ENCODE measurements around the gene CDH23. TPM values are rescaled to one million over a fixed set of nuclear protein-coding genes. Genes with fewer than 3 reads are reported as not detected.

CDH23 gene
- total RNA-seq, 1 experiment from 2014 or later = 2.9 TPM

DNA sequence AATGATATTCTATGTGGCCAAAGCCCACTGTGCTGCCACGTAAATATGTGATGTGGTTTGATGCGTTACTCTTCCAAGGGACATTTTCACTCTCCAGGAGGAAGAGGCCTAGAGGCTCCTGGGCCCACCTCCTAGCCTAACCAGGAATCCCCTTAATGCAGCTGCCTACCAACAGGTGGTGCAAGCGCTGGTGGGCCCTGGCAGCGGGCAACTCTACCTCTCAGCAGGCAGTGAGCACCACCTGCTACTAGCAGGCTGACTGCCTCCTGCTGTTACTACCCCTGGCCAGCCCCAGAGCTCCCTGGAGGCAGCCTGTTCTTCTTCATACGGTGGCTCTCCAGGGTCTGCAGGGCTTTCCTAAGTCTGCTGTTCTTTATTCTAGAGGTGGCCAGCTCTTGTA lies 62.8 kb downstream of the CDH23 start:
- TF ChIP-seq ZNF423 (CRISPR knock-in tag; IDR thresholded peaks at IDR 0.05) (peak; percentile 76), CBFB (CRISPR knock-in tag; IDR thresholded peaks at IDR 0.05; ENCODE audit: low read depth) (no peak)
- Mint-ChIP-seq H3K9me3 (no peaks in the 10 kb centered on the region), H3K36me3 (no peaks in the 10 kb centered on the region), H3K27me3 (ENCODE audit: low read depth) (no peaks in the 10 kb centered on the region), H3K27ac (no peak overlapping the region), H3K4me3 (no peak overlapping the region), H3K4me1 (no peaks in the 10 kb centered on the region)
- ChIA-PET POLR2A (no interaction called here), CTCF (interaction anchor here (0.5 to 3.2 kb wide), 9 partner anchors 15 to 248 kb away, joined by 3 to 13 read pairs (median 5); partner anchors contain the start of genes CDH23 and SLC29A3)
- peak; percentile 39; the same call in 1 of the 2 replicates for ATAC-seq
- no peak for DNase-seq (ENCODE audit: low spot score)

DNA sequence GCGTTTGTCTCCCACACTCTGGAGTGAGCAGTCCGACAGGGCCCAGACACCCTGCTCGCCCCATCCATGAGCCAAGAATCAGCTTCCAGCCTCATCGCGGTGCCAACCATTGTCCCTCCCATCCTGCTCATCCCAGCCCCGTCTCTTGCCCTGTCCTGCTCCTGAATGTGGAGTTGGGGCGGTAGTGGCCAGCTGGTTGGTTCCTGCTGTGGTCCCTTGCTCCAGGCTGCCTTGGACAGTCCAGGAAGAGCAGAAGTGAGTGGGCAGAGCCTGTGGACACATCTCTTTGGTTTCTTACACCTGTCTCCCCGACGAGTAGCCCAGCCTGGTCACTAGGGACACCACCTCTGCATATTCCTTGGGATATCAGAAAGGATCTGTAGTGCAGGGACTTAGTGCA lies 63.9 kb downstream of the CDH23 start:
- POLR2A ChIA-PET = no interaction called here
- Mint-ChIP-seq H3K27ac (no peak overlapping the region), H3K27me3 (ENCODE audit: low read depth) (no peaks in the 10 kb centered on the region), H3K9me3 (no peaks in the 10 kb centered on the region), H3K4me3 (no peak overlapping the region), H3K36me3 (no peaks in the 10 kb centered on the region), H3K4me1 (no peaks in the 10 kb centered on the region)
- ATAC-seq = peak; percentile 28; the same call in 1 of the 2 replicates
- TF ChIP-seq SMAD3 (CRISPR knock-in tag; IDR thresholded peaks at IDR 0.05; ENCODE audit: borderline replicate concordance) = no peak
- TF ChIP-seq ZNF121 (CRISPR knock-in tag; IDR thresholded peaks at IDR 0.05) = peak; percentile 60; the same call in 1 of the 2 replicates
- no peak for TF ChIP-seq JUN (CRISPR knock-in tag; IDR thresholded peaks at IDR 0.05)
- no peak for TF ChIP-seq ATF1 (CRISPR knock-in tag; IDR thresholded peaks at IDR 0.05)
- TF ChIP-seq NR2C2 (CRISPR knock-in tag; IDR thresholded peaks at IDR 0.05) = no peak
- CTCF ChIA-PET = interaction anchor here (1.1 to 3.2 kb wide), 5 partner anchors 14 to 247 kb away, joined by 4 to 13 read pairs (median 11); partner anchors contain the start of gene CDH23
- no peak for DNase-seq (ENCODE audit: low spot score)

DNA sequence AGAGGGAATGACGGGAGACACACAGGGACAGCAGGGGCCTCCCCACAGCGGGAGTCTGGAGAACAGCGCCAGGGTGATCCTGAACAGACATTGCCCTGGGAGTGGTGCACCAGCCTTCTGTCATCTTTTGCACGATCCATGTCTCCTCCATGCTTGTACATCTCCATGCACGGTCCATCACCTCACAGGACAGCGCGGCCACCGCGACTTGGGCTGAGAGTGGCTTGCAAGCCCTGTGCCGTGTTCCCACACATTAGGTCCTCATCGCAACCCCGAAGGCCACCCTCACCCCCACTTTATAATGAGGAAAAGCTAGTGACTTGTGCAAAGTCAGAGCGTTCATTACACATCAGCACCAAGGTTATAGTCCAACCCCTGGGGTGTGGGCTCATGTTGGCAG lies 64.7 kb downstream of the CDH23 start:
- ChIA-PET CTCF (interaction anchor here (1.1 to 1.2 kb wide), 2 partner anchors 65 to 77 kb away, joined by 3 to 4 read pairs; no protein-coding TSS in a partner anchor), POLR2A (no interaction called here)
- no peak overlapping the region for H3K4me3 Mint-ChIP-seq
- no peaks in the 10 kb centered on the region for H3K27me3 Mint-ChIP-seq (ENCODE audit: low read depth)
- H3K9me3 Mint-ChIP-seq = no peaks in the 10 kb centered on the region
- no peaks in the 10 kb centered on the region for H3K36me3 Mint-ChIP-seq
- TF ChIP-seq TEAD1 (CRISPR knock-in tag; IDR thresholded peaks at IDR 0.05) (no peak), JUN (CRISPR knock-in tag; IDR thresholded peaks at IDR 0.05) (no peak), PRRX2 (CRISPR knock-in tag; IDR thresholded peaks at IDR 0.05) (no peak), NR3C1 (CRISPR knock-in tag; conservative IDR thresholded peaks at IDR 0.05; ENCODE audit: low read depth) (no peak), TEAD4 (CRISPR knock-in tag; IDR thresholded peaks at IDR 0.05) (no peak), NFATC4 (CRISPR knock-in tag; IDR thresholded peaks at IDR 0.05) (no peak), ZNF423 (CRISPR knock-in tag; IDR thresholded peaks at IDR 0.05) (no peak), CREM (CRISPR knock-in tag; IDR thresholded peaks at IDR 0.05) (no peak), ETV6 (CRISPR knock-in tag; IDR thresholded peaks at IDR 0.05) (no peak), ATF1 (CRISPR knock-in tag; IDR thresholded peaks at IDR 0.05) (no peak), FOXK1 (CRISPR knock-in tag; IDR thresholded peaks at IDR 0.05) (no peak), MYBL2 (CRISPR knock-in tag; IDR thresholded peaks at IDR 0.05) (no peak), ZNF416 (CRISPR knock-in tag; IDR thresholded peaks at IDR 0.05) (no peak)
- TF ChIP-seq, protein P1, sequence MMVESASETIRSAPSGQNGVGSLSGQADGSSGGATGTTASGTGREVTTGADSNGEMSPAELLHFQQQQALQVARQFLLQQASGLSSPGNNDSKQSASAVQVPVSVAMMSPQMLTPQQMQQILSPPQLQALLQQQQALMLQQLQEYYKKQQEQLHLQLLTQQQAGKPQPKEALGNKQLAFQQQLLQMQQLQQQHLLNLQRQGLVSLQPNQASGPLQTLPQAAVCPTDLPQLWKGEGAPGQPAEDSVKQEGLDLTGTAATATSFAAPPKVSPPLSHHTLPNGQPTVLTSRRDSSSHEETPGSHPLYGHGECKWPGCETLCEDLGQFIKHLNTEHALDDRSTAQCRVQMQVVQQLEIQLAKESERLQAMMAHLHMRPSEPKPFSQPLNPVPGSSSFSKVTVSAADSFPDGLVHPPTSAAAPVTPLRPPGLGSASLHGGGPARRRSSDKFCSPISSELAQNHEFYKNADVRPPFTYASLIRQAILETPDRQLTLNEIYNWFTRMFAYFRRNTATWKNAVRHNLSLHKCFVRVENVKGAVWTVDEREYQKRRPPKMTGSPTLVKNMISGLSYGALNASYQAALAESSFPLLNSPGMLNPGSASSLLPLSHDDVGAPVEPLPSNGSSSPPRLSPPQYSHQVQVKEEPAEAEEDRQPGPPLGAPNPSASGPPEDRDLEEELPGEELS (CRISPR knock-in tag; IDR thresholded peaks at IDR 0.05) = no peak
- TF ChIP-seq, protein P2, sequence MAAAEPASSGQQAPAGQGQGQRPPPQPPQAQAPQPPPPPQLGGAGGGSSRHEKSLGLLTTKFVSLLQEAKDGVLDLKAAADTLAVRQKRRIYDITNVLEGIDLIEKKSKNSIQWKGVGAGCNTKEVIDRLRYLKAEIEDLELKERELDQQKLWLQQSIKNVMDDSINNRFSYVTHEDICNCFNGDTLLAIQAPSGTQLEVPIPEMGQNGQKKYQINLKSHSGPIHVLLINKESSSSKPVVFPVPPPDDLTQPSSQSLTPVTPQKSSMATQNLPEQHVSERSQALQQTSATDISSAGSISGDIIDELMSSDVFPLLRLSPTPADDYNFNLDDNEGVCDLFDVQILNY (CRISPR knock-in tag; IDR thresholded peaks at IDR 0.05) = no peak
- TF ChIP-seq, protein P3, sequence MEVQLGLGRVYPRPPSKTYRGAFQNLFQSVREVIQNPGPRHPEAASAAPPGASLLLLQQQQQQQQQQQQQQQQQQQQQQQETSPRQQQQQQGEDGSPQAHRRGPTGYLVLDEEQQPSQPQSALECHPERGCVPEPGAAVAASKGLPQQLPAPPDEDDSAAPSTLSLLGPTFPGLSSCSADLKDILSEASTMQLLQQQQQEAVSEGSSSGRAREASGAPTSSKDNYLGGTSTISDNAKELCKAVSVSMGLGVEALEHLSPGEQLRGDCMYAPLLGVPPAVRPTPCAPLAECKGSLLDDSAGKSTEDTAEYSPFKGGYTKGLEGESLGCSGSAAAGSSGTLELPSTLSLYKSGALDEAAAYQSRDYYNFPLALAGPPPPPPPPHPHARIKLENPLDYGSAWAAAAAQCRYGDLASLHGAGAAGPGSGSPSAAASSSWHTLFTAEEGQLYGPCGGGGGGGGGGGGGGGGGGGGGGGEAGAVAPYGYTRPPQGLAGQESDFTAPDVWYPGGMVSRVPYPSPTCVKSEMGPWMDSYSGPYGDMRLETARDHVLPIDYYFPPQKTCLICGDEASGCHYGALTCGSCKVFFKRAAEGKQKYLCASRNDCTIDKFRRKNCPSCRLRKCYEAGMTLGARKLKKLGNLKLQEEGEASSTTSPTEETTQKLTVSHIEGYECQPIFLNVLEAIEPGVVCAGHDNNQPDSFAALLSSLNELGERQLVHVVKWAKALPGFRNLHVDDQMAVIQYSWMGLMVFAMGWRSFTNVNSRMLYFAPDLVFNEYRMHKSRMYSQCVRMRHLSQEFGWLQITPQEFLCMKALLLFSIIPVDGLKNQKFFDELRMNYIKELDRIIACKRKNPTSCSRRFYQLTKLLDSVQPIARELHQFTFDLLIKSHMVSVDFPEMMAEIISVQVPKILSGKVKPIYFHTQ (CRISPR knock-in tag; IDR thresholded peaks at IDR 0.05) = no peak
- TF ChIP-seq, protein P4, sequence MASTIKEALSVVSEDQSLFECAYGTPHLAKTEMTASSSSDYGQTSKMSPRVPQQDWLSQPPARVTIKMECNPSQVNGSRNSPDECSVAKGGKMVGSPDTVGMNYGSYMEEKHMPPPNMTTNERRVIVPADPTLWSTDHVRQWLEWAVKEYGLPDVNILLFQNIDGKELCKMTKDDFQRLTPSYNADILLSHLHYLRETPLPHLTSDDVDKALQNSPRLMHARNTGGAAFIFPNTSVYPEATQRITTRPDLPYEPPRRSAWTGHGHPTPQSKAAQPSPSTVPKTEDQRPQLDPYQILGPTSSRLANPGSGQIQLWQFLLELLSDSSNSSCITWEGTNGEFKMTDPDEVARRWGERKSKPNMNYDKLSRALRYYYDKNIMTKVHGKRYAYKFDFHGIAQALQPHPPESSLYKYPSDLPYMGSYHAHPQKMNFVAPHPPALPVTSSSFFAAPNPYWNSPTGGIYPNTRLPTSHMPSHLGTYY (CRISPR knock-in tag; IDR thresholded peaks at IDR 0.05) = no peak
- TF ChIP-seq, protein P5, sequence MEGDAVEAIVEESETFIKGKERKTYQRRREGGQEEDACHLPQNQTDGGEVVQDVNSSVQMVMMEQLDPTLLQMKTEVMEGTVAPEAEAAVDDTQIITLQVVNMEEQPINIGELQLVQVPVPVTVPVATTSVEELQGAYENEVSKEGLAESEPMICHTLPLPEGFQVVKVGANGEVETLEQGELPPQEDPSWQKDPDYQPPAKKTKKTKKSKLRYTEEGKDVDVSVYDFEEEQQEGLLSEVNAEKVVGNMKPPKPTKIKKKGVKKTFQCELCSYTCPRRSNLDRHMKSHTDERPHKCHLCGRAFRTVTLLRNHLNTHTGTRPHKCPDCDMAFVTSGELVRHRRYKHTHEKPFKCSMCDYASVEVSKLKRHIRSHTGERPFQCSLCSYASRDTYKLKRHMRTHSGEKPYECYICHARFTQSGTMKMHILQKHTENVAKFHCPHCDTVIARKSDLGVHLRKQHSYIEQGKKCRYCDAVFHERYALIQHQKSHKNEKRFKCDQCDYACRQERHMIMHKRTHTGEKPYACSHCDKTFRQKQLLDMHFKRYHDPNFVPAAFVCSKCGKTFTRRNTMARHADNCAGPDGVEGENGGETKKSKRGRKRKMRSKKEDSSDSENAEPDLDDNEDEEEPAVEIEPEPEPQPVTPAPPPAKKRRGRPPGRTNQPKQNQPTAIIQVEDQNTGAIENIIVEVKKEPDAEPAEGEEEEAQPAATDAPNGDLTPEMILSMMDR (IDR thresholded peaks at IDR 0.05) = no peak
- H3K4me1 Mint-ChIP-seq = no peaks in the 10 kb centered on the region
- H3K27ac Mint-ChIP-seq = no peak overlapping the region
- DNase-seq (ENCODE audit: low spot score) (no peak), ATAC-seq (no peak)

All from WTC11 (cell line).